SK-N-SH (cell line): ENCODE results near the gene DKK1. TPM values are rescaled to one million over a fixed set of nuclear protein-coding genes. Genes with fewer than 3 reads are reported as not detected.

Source experiments
- CTCF ChIA-PET: fragments of 300-600, 350-600 bp; formaldehyde crosslinking; extraction: SDS; loops from one replicate; lab custom pipeline; 2021; lab: Yijun Ruan, JAX
- POLR2A ChIA-PET: fragments of 350-600 bp; sonication (Branson Sonifier 250); formaldehyde crosslinking; extraction: SDS; loops from one replicate; lab custom pipeline; 2020; ENCODE audit warnings: antibody characterized with exemption, inconsistent platforms; lab: Yijun Ruan, JAX
- DNase-seq: peaks from one replicate; pipeline ENCODE4 v3.0.0; 2012
- H2AFZ ChIP-seq: fragments of 200-600 bp; sonication (generic); 2 replicates; pipeline ENCODE4 v1.8.1; 2016; ENCODE audit warnings: antibody characterized with exemption, mild to moderate bottlenecking, low read depth
- H3F3A ChIP-seq: fragments of 200-600 bp; sonication (generic); replicated peaks from 2 replicates; pipeline ENCODE3; 2016; ENCODE audit warnings: antibody characterized with exemption, mild to moderate bottlenecking; ENCODE audit not compliant: insufficient read depth
- H3K27ac ChIP-seq, 2 experiments: fragments of 200-500 bp in 1 of 2; fragments of 200-600 bp in 1 of 2; sonication (Bioruptor generic) in 1 of 2; sonication (generic), shearing (Covaris generic) in 1 of 2; 2 replicates each; pipeline versions ENCODE4 v1.5.1 to v1.6.1; 2014 to 2016; ENCODE audit warnings: low read depth in 2 of 2, inconsistent platforms in 1 of 2, low read length in 1 of 2, mild to moderate bottlenecking in 1 of 2, mixed read lengths in 1 of 2
- H3K27me3 ChIP-seq: fragments of 200-600 bp; sonication (generic), shearing (Covaris generic); 2 replicates; pipeline ENCODE4 v1.6.1; 2016; ENCODE audit warnings: mixed run types; ENCODE audit not compliant: insufficient read depth
- H3K36me3 ChIP-seq, 2 experiments: fragments of 200-500 bp in 1 of 2; fragments of 200-600 bp in 1 of 2; sonication (Bioruptor generic) in 1 of 2; sonication (generic) in 1 of 2; replicated peaks in 1 of 2; 2 replicates each; pipeline versions ENCODE3 to v1.5.1; 2014 to 2016; ENCODE audit warnings: low read length in 1 of 2, mild to moderate bottlenecking in 1 of 2; ENCODE audit not compliant: insufficient read depth in 2 of 2, control insufficient read depth in 1 of 2
- H3K4me1 ChIP-seq, 2 experiments: fragments of 200-500 bp in 1 of 2; fragments of 200-600 bp in 1 of 2; sonication (Bioruptor generic) in 1 of 2; sonication (generic), shearing (Covaris generic) in 1 of 2; 2 replicates each; pipeline versions ENCODE4 v1.5.1 to v1.6.1; 2014 to 2016; ENCODE audit warnings: low read depth in 1 of 2, low read length in 1 of 2, mixed run types in 1 of 2; ENCODE audit not compliant: insufficient read depth in 2 of 2, control insufficient read depth in 1 of 2
- H3K4me2 ChIP-seq: fragments of 200-600 bp; sonication (generic), shearing (Covaris generic); 2 replicates; pipeline ENCODE4 v1.6.1; 2017; ENCODE audit warnings: mixed run types
- H3K4me3 ChIP-seq, 2 experiments: fragments of 200-500 bp in 1 of 2; fragments of 200-600 bp in 1 of 2; sonication (Bioruptor generic) in 1 of 2; sonication (generic), shearing (Covaris generic) in 1 of 2; 2 replicates each; pipeline versions ENCODE4 v1.5.1 to v1.8.1; 2014 to 2016; ENCODE audit warnings: low read depth in 2 of 2, inconsistent platforms in 1 of 2, low read length in 1 of 2, mild to moderate bottlenecking in 1 of 2, mixed read lengths in 1 of 2, moderate library complexity in 1 of 2
- H3K79me2 ChIP-seq: fragments of 200-600 bp; sonication (generic); 2 replicates; pipeline ENCODE4 v1.8.1; 2017; ENCODE audit warnings: mild to moderate bottlenecking; ENCODE audit not compliant: insufficient read depth
- H3K9ac ChIP-seq: fragments of 200-600 bp; sonication (generic); 2 replicates; pipeline ENCODE4 v1.6.1; 2017; ENCODE audit warnings: mixed run types
- H3K9me2 ChIP-seq: fragments of 200-600 bp; sonication (generic); 2 replicates; pipeline ENCODE4 v1.6.1; 2017; ENCODE audit warnings: mixed run types
- H3K9me3 ChIP-seq: fragments of 200-600 bp; sonication (generic); 2 replicates; pipeline ENCODE4 v1.6.1; 2017; ENCODE audit warnings: mixed run types, mild to moderate bottlenecking, moderate library complexity
- H4K20me1 ChIP-seq: fragments of 200-600 bp; sonication (generic); 2 replicates; pipeline ENCODE4 v1.6.1; 2017; ENCODE audit warnings: mild to moderate bottlenecking, mixed run types; ENCODE audit not compliant: insufficient read depth
- ELF1 ChIP-seq: IDR thresholded peaks from 2 replicates; pipeline ENCODE4 v1.4.0; 2012
- FOSL2 ChIP-seq: IDR thresholded peaks from 2 replicates; pipeline ENCODE4 v1.4.0; 2012; ENCODE audit warnings: low read depth, mild to moderate bottlenecking, moderate library complexity, borderline replicate concordance
- FOXJ3 ChIP-seq: sonication (generic); formaldehyde crosslinking; IDR thresholded peaks from 2 replicates; pipeline ENCODE4 v1.5.1; 2020; ENCODE audit warnings: mild to moderate bottlenecking, missing genetic modification reagents
- GABPA ChIP-seq: IDR thresholded peaks from 2 replicates; pipeline ENCODE4 v1.4.0; 2012; ENCODE audit warnings: low read depth, mild to moderate bottlenecking
- IRF3 ChIP-seq: fragments of 150-350 bp; IDR thresholded peaks from 2 replicates; pipeline ENCODE4 v1.6.1; 2016; ENCODE audit warnings: mild to moderate bottlenecking, low read depth, low read length
- JUND ChIP-seq: IDR thresholded peaks from 2 replicates; pipeline ENCODE4 v1.4.0; 2012
- MEF2A ChIP-seq: IDR thresholded peaks from 2 replicates; pipeline ENCODE4 v1.4.0; 2012; ENCODE audit warnings: low read depth, borderline replicate concordance
- NFIC ChIP-seq: IDR thresholded peaks from 2 replicates; pipeline ENCODE4 v1.4.0; 2012; ENCODE audit warnings: borderline replicate concordance
- NRF1 ChIP-seq: IDR thresholded peaks from 2 replicates; pipeline ENCODE4 v1.6.1; 2012; ENCODE audit warnings: low read depth, mild to moderate bottlenecking, low read length
- POLR2AphosphoS5 ChIP-seq: IDR thresholded peaks from 2 replicates; pipeline ENCODE4 v1.6.1; 2012; ENCODE audit warnings: low read depth, low read length
- RAD21 ChIP-seq: IDR thresholded peaks from 2 replicates; pipeline ENCODE4 v1.6.1; 2012; ENCODE audit warnings: mild to moderate bottlenecking, low read length
- RFX5 ChIP-seq: IDR thresholded peaks from 2 replicates; pipeline ENCODE4 v1.6.1; 2012; ENCODE audit warnings: mild to moderate bottlenecking, improper control_type of control experiment, low read length
- RXRA ChIP-seq: IDR thresholded peaks from 2 replicates; pipeline ENCODE4 v1.4.0; 2012; ENCODE audit warnings: low read depth, mild to moderate bottlenecking, borderline replicate concordance
- SIN3A ChIP-seq: IDR thresholded peaks from 2 replicates; pipeline ENCODE4 v1.6.1; 2012; ENCODE audit warnings: low read depth, mild to moderate bottlenecking, low read length, moderate library complexity, borderline replicate concordance
- TAF1 ChIP-seq: IDR thresholded peaks from 2 replicates; pipeline ENCODE4 v1.6.1; 2012; ENCODE audit warnings: low read depth, mild to moderate bottlenecking, low read length, moderate library complexity, borderline replicate concordance
- USF2 ChIP-seq: fragments of 150-350 bp; IDR thresholded peaks from 2 replicates; pipeline ENCODE4 v1.6.1; 2017; ENCODE audit warnings: antibody characterized with exemption, low read length, low read depth, borderline replicate concordance
- YY1 ChIP-seq: IDR thresholded peaks from 2 replicates; pipeline ENCODE4 v1.4.0; 2012; ENCODE audit warnings: low read depth, mild to moderate bottlenecking
- ZBTB33 ChIP-seq: IDR thresholded peaks from 2 replicates; pipeline ENCODE4 v1.4.0; 2012; ENCODE audit warnings: low read depth, borderline replicate concordance
- WGBS: methylation state at CpG from one replicate; pipeline ENCODE4 v1.1.6; 2017; ENCODE audit warnings: low lambda C conversion rate; 5-methylcytosine and 5-hydroxymethylcytosine counted together
- polyA plus RNA-seq, 3 experiments: library from polyadenylated mRNA; depleted of rRNA; stranded (reverse); fragments of >200 nt; gene quantifications; 2 replicates each; pipeline ENCODE4 v1.2.3, GENCODE V29; 2012

The DKK1 gene
- polyA plus RNA-seq, 1 of the 3 experiments (the other 2 are of a cell fraction): 225 TPM

GRCh38 chr10:52319926-52320325 is 5.8 kb downstream of the DKK1 start:
- H3K27me3 ChIP-seq: no peaks in the 10 kb centered on the region
- peaks cover 70% of the 10 kb centered on the region for H3F3A ChIP-seq
- POLR2A ChIA-PET: no interaction called here
- 75% methylated on average over 2 of the region's 2 CpGs for WGBS
- CTCF ChIA-PET: interaction anchor here (0.9 to 2.5 kb wide), 5 partner anchors 8 to 410 kb away, joined by 3 to 8 read pairs (median 5); no protein-coding TSS in a partner anchor
- peaks cover 29% of the 10 kb centered on the region for H3K79me2 ChIP-seq
- H3K9ac ChIP-seq: 0 out of 2 replicates have a peak overlapping the region, but pooled peaks have one; percentile 4
- H3K4me3 ChIP-seq: no peak overlapping the region
- H3K36me3 ChIP-seq: peaks cover 12 to 19% of the 10 kb centered on the region in 2 experiments
- H4K20me1 ChIP-seq: no peaks in the 10 kb centered on the region
- DNase-seq: no peak
- H3K9me2 ChIP-seq: no peaks in the 10 kb centered on the region
- H3K4me2 ChIP-seq: no peak overlapping the region
- no peak overlapping the region for H2AFZ ChIP-seq
- peak overlapping the region; percentile 95 for H3K27ac ChIP-seq
- TF ChIP-seq JUND (peak; percentile 34; the same call in 1 of the 2 replicates), POLR2AphosphoS5 (peak; percentile 33; the same call in 1 of the 2 replicates), NRF1 (no peak), IRF3 (no peak), GABPA (no peak), FOSL2 (peak; percentile 15; the same call in 1 of the 2 replicates), RXRA (no peak)
- peaks cover 6 to 10% of the 10 kb centered on the region in 2 experiments; a peak in 2 of 4 replicates for H3K4me1 ChIP-seq
- H3K9me3 ChIP-seq: no peaks in the 10 kb centered on the region

- Histone ChIP-seq H3K27ac (peak overlapping the region in 1 of 2 experiments; percentile 16; a peak in 1 of 4 replicates), H3K9me2 (no peaks in the 10 kb centered on the region), H3K27me3 (no peaks in the 10 kb centered on the region), H3F3A (peaks cover 49% of the 10 kb centered on the region), H3K4me3 (no peak overlapping the region), H4K20me1 (no peaks in the 10 kb centered on the region), H3K36me3 (peaks cover 2 to 6% of the 10 kb centered on the region in 2 experiments), H3K9ac (no peak overlapping the region), H3K4me1 (peaks cover 0 to 10% of the 10 kb centered on the region in 2 experiments; a peak in 2 of 4 replicates), H2AFZ (0 out of 2 replicates have a peak overlapping the region, but pooled peaks have one; percentile 0), H3K4me2 (no peak overlapping the region), H3K9me3 (no peaks in the 10 kb centered on the region), H3K79me2 (peaks cover 6% of the 10 kb centered on the region; the same call in 1 of the 2 replicates)
- 100% methylated on average over 1 of the region's 1 CpG for WGBS
- no peak for DNase-seq
- ChIA-PET CTCF (no interaction called here), POLR2A (interaction anchor here (1.3 kb wide), 1 partner anchor 8 kb away, joined by 3 read pairs; the partner anchor contains the start of gene DKK1)
- no peak for TF ChIP-seq TAF1
- TF ChIP-seq MEF2A: no peak
- TF ChIP-seq USF2: no peak
- TF ChIP-seq NFIC: no peak
- TF ChIP-seq GABPA: no peak
- TF ChIP-seq FOXJ3 (CRISPR knock-in tag): no peak
- TF ChIP-seq RAD21: no peak
- no peak for TF ChIP-seq YY1
- no peak for TF ChIP-seq RXRA
- TF ChIP-seq ZBTB33: no peak
- TF ChIP-seq SIN3A: no peak
- no peak for TF ChIP-seq FOSL2
- TF ChIP-seq JUND: no peak
- TF ChIP-seq RFX5: no peak
- TF ChIP-seq ELF1: no peak
These were observed 8.2 kb downstream of the DKK1 start for GRCh38 chr10:52322323-52322722.
